Stimulated activated CD8-positive, alpha-beta memory T cell treated with anti-CD3 and anti-CD28 coated beads, Interleukin-4, amount 100 ng/mL, for 4 hours (primary cell): ENCODE measurements around the gene SCTR.

ENCODE experiments used
- DNase-seq, 2 donors: peaks; one replicate each; pipeline ENCODE4 v3.0.0-alpha.2; 2020; ENCODE audit warnings: low read depth in 2 of 2, low spot score in 1 of 2

Gene SCTR

DNA sequence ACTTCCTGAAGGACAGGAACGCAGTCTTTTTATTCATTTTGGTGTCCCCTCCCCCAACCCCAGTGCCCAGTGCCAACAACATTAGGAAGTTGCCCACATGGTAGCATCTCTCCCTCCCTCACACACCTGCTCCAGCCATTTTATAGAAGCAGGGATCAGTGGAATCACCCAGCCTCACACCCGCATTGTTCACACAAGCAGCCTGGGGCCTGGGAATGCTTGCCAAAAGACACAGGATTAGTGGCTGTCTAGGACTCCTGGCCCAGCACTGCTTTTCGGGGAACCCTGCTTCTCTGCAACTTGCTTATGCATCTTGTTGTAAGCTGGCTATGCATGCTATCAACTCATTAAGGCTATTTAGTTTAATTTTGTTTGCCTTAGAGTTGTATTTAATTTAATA lies 74.8 kb downstream of the SCTR start:
- DNase-seq = no peak

DNA sequence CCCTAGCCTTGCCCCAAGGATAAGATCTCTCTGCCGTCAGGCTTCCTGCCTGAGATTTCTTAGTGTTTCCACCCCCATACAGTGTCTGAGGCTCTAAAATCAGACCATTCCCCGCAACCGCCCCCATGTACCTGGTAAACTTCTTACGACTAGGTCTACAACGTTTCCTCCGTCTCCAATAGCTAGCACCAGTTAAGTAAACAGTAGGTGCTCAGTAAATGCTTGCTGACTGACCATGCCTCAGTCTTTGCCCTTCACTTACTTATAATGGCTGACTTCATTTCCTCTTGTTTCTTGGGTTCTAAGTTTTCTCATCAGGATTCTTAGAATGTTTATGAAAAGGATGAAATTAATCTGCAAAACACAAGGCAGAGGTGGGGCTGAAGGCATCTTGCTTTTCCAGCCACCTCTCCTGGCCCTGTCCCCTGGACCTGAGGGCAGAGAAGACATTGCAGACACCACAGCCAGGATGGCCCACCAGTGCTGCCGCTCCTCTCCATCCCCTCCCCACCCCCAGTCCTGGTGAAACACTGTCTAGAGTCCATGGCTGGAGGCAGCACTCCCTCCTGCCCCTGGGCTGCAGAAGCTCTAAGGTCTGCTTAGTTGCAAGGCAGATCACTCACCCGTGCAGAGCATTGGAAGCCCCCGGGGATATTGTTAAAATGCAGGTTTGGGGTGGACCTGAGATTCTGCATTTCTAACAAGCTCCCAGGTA lies 75.7 kb downstream of the SCTR start:
- no peak for DNase-seq

DNA sequence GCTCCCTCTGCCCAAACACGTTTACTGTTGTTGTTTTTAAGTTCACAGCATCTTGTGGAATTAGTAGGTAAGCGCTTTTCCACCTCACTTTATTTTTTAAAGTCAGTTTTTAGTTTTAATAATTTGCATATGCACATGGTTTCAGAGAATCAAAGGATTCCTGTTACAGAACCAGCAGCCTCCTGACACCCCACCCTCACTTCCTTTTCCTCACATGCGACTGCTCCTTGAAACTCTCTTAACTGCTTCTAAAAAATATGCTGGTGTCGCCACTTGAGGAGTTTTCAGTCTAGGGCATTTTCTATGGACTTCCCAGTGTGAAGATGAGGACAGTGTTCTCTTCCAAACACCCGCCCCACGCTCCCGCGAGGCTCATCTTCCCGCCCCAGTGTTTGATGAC lies 78.2 kb downstream of the SCTR start:
- DNase-seq = no peak

GRCh38 chr2:119442850-119443249 lies 81.4 kb downstream of the SCTR start:
- DNase-seq = no peak

DNA sequence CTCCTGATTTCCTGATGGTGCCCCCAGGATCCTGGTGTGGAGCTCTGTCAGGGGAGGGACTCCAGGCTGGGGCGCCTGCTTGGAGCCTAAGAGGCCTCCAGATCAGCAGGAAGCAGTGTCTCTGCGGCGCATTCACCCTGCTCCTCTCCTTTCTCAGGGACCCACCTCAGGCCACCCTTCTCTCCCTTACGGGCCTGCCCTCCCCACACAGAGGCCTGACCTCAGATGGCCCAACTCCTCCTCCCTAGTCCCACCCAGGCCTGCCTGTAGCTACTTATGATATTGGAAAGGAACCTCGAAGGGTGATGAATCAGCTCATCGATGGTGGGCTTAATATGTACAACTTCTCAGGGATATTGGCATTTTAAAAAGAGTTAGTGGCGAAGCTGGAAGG lies 82.1 kb downstream of the SCTR start:
- no peak for DNase-seq

DNA sequence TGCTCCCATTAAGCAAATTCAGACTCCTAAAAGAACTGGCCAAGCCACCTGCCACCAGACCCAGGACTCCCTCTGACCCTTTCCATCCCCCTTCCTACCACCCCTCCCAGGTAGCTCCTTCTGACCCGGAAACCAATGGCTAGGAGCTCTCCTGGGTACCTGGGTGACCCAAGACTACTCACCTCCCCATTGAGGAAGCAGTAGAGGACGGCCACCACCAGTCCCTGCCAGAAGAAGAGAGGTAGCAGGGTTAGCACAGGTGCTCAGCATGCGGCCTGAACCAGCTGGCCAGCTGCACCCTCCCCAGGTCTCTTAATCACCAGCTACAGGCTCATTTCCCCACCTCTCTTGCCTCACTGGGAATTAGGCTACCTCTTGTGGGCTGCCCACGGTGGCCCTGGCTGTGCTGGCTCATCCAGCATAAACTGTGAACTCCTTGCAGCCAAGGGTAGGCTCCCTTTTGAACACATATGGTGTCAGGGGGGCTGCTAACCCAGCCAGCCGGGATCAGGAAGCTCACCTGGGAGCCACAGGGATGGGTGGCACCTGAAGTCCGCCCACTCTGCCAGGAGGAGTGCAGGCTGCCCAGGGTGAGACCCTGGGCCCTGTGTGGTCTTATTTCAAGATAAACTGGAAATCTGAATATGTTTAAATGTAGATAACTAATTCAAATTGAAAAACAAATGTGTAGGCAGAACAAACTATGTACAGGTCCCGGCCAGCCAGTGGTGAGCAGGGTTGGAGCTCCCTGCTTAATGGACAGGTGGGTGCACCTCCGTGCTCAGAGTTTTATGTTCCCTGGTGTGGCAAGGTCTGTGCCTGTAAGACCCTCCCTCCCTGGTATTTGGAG lies 82.7 kb downstream of the SCTR start:
- no peak for DNase-seq

DNA sequence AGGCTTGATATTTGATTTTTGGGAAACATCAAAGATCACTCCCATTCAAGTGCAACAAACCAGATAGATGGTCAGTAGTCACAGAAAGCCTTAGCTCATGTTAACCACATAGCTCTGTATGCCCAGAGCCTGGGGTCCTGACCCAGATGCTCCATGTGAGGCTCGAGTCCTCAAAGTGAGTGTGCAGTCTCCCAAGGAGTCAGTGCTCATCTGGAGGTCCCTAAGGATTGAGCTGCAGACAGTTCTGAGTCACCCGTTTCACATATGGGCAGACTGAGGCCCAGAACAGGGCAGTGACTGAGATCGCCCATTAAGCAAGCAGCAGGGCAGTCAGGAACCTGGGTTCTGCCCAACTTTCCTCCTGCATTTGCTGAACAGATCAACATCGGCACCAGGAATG lies 83.4 kb downstream of the SCTR start:
- DNase-seq = no peak

- DNase-seq = no peak
Measured at GRCh38 chr2:119440501-119440870, 83.8 kb downstream of the SCTR start.

GRCh38 chr2:119439574-119440500 lies 84.4 kb downstream of the SCTR start:
- DNase-seq = no peak

DNA sequence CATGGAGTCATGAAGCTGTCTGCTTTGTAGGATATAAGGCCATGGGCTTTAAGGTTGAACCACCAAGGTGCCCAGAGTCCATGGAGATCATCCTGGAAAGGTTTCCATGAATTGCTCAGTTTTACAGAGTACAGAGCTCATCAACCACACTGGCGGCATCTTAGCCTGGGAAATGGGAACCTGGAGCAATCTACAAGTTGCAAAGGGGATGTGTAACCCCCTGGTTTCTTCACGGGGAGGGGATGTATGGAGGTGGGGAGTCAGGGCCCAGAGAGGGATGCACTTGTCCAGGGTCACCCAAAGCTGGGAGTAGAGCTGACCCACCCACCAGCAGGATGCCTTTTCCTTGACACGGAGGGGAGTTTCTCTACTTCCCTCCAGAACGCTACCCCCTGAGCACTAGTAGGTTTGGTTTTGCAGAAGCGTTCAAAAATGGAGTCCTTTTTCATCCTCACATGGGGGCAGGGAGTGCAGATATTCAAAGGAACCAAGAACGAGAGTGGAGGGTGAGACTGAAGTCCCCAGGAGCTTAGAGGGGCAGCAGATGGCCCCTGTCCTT lies 85.5 kb downstream of the SCTR start:
- DNase-seq = no peak

DNA sequence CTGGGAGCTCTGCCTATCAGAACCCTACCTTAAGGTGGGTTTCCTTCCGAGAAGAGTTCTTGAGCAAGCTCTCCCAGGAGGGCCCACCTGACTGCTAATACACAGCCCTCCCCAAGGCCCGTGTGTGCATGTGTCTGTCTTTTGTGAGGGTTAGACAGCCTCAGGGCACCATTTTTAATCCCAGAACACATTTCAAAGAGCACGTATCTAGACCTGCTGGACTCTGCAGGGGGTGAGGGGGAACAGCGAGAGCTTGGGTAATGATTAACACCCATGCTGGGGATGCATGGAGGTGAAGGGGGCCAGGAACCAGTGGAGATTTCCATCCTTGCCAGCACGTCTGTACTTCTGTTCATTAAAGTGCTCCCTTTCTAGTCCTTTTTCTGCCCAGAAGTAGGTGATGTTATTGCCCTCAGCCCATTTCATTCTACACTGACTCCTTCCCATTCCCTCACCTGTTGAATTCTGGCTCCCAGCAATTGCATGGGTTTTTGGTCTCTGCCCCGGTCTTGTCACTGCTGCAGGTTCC lies 86.1 kb downstream of the SCTR start:
- no peak for DNase-seq

- DNase-seq = no peak
Measured at GRCh38 chr2:119436993-119437772, 87.1 kb downstream of the SCTR start.

GRCh38 chr2:119435953-119436297 lies 88.4 kb downstream of the SCTR start:
- DNase-seq = no peak

- no peak for DNase-seq
Measured at GRCh38 chr2:119435081-119435952, 89.0 kb downstream of the SCTR start.

GRCh38 chr2:119434664-119435063 lies 89.6 kb downstream of the SCTR start:
- no peak for DNase-seq

DNA sequence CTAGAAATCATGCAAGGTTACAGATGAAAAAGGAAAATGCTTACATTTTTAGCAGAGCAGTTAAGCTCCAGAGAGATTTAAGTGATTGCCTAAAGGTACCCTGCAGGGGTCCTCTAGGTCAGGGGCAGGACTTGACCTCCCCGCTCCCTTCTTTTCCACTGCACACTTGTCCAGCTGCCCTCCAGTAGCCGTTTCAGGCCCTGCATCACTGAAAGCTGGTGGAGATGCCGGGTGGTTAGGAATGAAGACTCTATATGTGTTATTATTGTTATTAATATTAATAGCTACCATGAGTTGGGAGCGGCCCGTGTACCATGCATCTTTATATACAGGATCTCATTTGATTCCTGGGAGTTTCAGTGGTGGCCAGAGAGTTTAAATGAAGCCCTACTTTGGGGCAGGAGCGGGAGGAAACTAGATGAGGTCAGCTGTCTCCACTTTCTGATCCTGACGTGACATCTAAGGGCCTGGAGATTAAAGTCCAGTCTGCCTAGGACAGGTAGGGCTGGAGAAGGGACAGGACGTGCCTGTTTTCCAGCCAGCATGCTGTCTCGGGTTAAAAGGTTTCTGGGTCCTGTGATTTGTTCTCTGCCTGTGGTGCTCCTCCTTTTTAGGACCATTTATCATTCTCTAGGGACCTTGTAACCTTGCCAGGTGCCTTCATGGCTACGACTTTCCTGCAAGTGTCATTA lies 90.5 kb downstream of the SCTR start:
- DNase-seq = no peak

- no peak for DNase-seq
Measured at GRCh38 chr2:119432851-119433522, 91.3 kb downstream of the SCTR start.
